Fibroblast of lung (primary cell): ENCODE data around the gene AHCYL1. TPM values are rescaled to one million over a fixed set of nuclear protein-coding genes. Genes with fewer than 3 reads are reported as not detected.

ENCODE experiments used
- DNase-seq, 2 donors: peaks; one replicate each; pipeline versions ENCODE4 v3.0.0 to v3.0.0-alpha.2; 2010; ENCODE audit warnings: low read depth in 2 of 2
- H2AFZ ChIP-seq: 2 replicates; pipeline ENCODE4 v1.5.1; 2012; ENCODE audit warnings: low read length, control low read depth, inconsistent platforms
- H3K27ac ChIP-seq: 2 replicates; pipeline ENCODE4 v1.5.1; 2011; ENCODE audit warnings: low read length, control low read depth; ENCODE audit not compliant: insufficient read depth
- H3K27me3 ChIP-seq: 2 replicates; pipeline ENCODE4 v1.5.1; 2011; ENCODE audit warnings: mild to moderate bottlenecking, low read length; ENCODE audit not compliant: control insufficient read depth, insufficient read depth
- H3K36me3 ChIP-seq: 2 replicates; pipeline ENCODE4 v1.5.1; 2011; ENCODE audit warnings: low read length; ENCODE audit not compliant: control insufficient read depth, insufficient read depth
- H3K4me1 ChIP-seq: 2 replicates; pipeline ENCODE4 v1.5.1; 2011; ENCODE audit warnings: low read length; ENCODE audit not compliant: control insufficient read depth, insufficient read depth; ENCODE audit errors: extremely low read depth
- H3K4me2 ChIP-seq: 2 replicates; pipeline ENCODE4 v1.5.1; 2011; ENCODE audit warnings: low read length, control low read depth; ENCODE audit not compliant: insufficient read depth; ENCODE audit errors: extremely low read depth
- H3K4me3 ChIP-seq, 4 experiments: fragments of 200-600 bp in 1 of 4; sonication (generic) in 1 of 4; replicated peaks in 1 of 4; 2 replicates each; pipeline ENCODE4 v1.5.1; 2011 to 2016; ENCODE audit warnings: low read length in 4 of 4, low read depth in 3 of 4, mild to moderate bottlenecking in 3 of 4, control low read depth in 2 of 4, inconsistent platforms in 1 of 4, mixed read lengths in 1 of 4; ENCODE audit not compliant: insufficient read depth in 1 of 4; ENCODE audit errors: control extremely low read depth in 1 of 4
- H3K79me2 ChIP-seq: 2 replicates; pipeline ENCODE4 v1.5.1; 2012; ENCODE audit warnings: mild to moderate bottlenecking, low read length, inconsistent platforms; ENCODE audit not compliant: control insufficient read depth, insufficient read depth
- H3K9ac ChIP-seq: 2 replicates; pipeline ENCODE4 v1.5.1; 2011; ENCODE audit warnings: mild to moderate bottlenecking, low read length, control low read depth; ENCODE audit not compliant: insufficient read depth
- H3K9me3 ChIP-seq: 2 replicates; pipeline ENCODE4 v1.5.1; 2012; ENCODE audit warnings: low read depth, low read length; ENCODE audit not compliant: control insufficient read depth, insufficient read depth
- H4K20me1 ChIP-seq: 2 replicates; pipeline ENCODE4 v1.5.1; 2011; ENCODE audit warnings: low read length; ENCODE audit not compliant: control insufficient read depth, insufficient read depth; ENCODE audit errors: extremely low read depth
- CTCF ChIP-seq, 2 donors: IDR thresholded peaks in 1 of 2; conservative IDR thresholded peaks in 1 of 2; 1 replicate in 1 of 2; 2 replicates in 1 of 2; pipeline ENCODE4 v1.5.1; 2011 to 2012; ENCODE audit warnings: low read length in 2 of 2, control low read depth in 1 of 2, inconsistent platforms in 1 of 2, low read depth in 1 of 2, mild to moderate bottlenecking in 1 of 2
- EZH2 ChIP-seq: IDR thresholded peaks from 2 replicates; pipeline ENCODE4 v1.5.1; 2012; ENCODE audit warnings: low read length, control low read depth, mild to moderate bottlenecking; ENCODE audit errors: missing control alignments
- polyA plus RNA-seq, 2 donors: library from polyadenylated mRNA; depleted of rRNA in 1 of 2; stranded (reverse) in 1 of 2; unstranded in 1 of 2; fragments of >200 nt; gene quantifications; 2 replicates each; pipeline ENCODE4 v1.2.1, GENCODE V29; 2011 to 2012; ENCODE audit warnings: missing spikeins in 1 of 2
- total RNA-seq: library from RNA; depleted of rRNA; stranded (reverse); fragments of >200 nt; gene quantifications from 2 replicates; pipeline ENCODE4 v1.2.1, GENCODE V29; 2014

The AHCYL1 gene
- total and polyA plus RNA-seq, 2 donors (not counting 1 experiment from before 2014, with no cell fraction given), result 70.5 to 83.3 TPM

GRCh38 chr1:109975718-109976117 is 8.8 kb upstream of the AHCYL1 start:
- H3K9ac ChIP-seq, result no peak overlapping the region

GRCh38 chr1:109976762-109977161 is 7.8 kb upstream of the AHCYL1 start:
- Histone ChIP-seq H3K4me2 (no peak overlapping the region), H3K27me3 (no peaks in the 10 kb centered on the region), H3K27ac (no peak overlapping the region), H3K79me2 (no peaks in the 10 kb centered on the region), H3K9me3 (no peaks in the 10 kb centered on the region), H3K36me3 (no peaks in the 10 kb centered on the region), H2AFZ (no peak overlapping the region), H4K20me1 (no peaks in the 10 kb centered on the region), H3K4me1 (peaks cover 23% of the 10 kb centered on the region), H3K9ac (no peak overlapping the region), H3K4me3 (no peak overlapping the region)
- no peak for TF ChIP-seq CTCF (conservative IDR thresholded peaks at IDR 0.05 in 1 of 2, IDR thresholded peaks at IDR 0.05 in 1 of 2; ENCODE audit: low read depth in 1 of 2, low read length in 2 of 2)
- no peak for TF ChIP-seq EZH2
- no peak for DNase-seq

More at GRCh38 chr1:109975718-109976117, 8.8 kb upstream of the AHCYL1 start:
- no peak overlapping the region for H3K4me3 ChIP-seq
- H3K4me2 ChIP-seq, result peak overlapping the region; percentile 65
- H3K27me3 ChIP-seq, result no peaks in the 10 kb centered on the region
- no peaks in the 10 kb centered on the region for H3K9me3 ChIP-seq
- peak overlapping the region; percentile 35 for H3K27ac ChIP-seq
- H3K4me1 ChIP-seq, result peaks cover 23% of the 10 kb centered on the region
- H3K79me2 ChIP-seq, result no peaks in the 10 kb centered on the region
- no peak overlapping the region for H2AFZ ChIP-seq
- no peaks in the 10 kb centered on the region for H3K36me3 ChIP-seq
- TF ChIP-seq EZH2, result no peak
- no peak for TF ChIP-seq CTCF (conservative IDR thresholded peaks at IDR 0.05 in 1 of 2, IDR thresholded peaks at IDR 0.05 in 1 of 2; ENCODE audit: low read depth in 1 of 2, low read length in 2 of 2)
- no peaks in the 10 kb centered on the region for H4K20me1 ChIP-seq
- peak; percentile 86 to 91 for DNase-seq

- no peaks in the 10 kb centered on the region for H3K27me3 ChIP-seq
- no peak overlapping the region for H3K4me2 ChIP-seq
- H3K27ac ChIP-seq, result no peak overlapping the region
- no peak overlapping the region for H3K9ac ChIP-seq
- H3K4me3 ChIP-seq, result no peak overlapping the region
- no peak overlapping the region for H2AFZ ChIP-seq
- H4K20me1 ChIP-seq, result no peaks in the 10 kb centered on the region
- no peaks in the 10 kb centered on the region for H3K9me3 ChIP-seq
- no peaks in the 10 kb centered on the region for H3K36me3 ChIP-seq
- no peaks in the 10 kb centered on the region for H3K79me2 ChIP-seq
- TF ChIP-seq EZH2, result no peak
- no peak for TF ChIP-seq CTCF (conservative IDR thresholded peaks at IDR 0.05 in 1 of 2, IDR thresholded peaks at IDR 0.05 in 1 of 2; ENCODE audit: low read depth in 1 of 2, low read length in 2 of 2)
- DNase-seq, result no peak
- H3K4me1 ChIP-seq, result peaks cover 23% of the 10 kb centered on the region
Measured at GRCh38 chr1:109977225-109977624, 7.3 kb upstream of the AHCYL1 start.
